Bone marrow (tissue), 2 donors: Measurements from ENCODE around the gene AP4S1.
"Not testable (repeated sequence)": the region's sequence is repeated elsewhere in the genome, so short reads cannot be mapped to it uniquely, and the experiment has no call there.

ENCODE experiments used
- DNase-seq, 2 donors: peaks; one replicate each; lab custom pipeline; 2025; lab: John Stamatoyannopoulos, UW

AP4S1 gene

GRCh38 chr14:31086466-31086865 lies 61.0 kb downstream of the AP4S1 start:
- not testable (repeated sequence) for DNase-seq

- DNase-seq = no peak
Measured at GRCh38 chr14:31090883-31091764, 65.7 kb downstream of the AP4S1 start.

- DNase-seq = no peak
Measured at GRCh38 chr14:31092160-31092708, 66.8 kb downstream of the AP4S1 start.

GRCh38 chr14:31093884-31094839 lies 68.7 kb downstream of the AP4S1 start:
- DNase-seq = not testable (repeated sequence)

GRCh38 chr14:31095817-31096216 lies 70.4 kb downstream of the AP4S1 start:
- not testable (repeated sequence) for DNase-seq

GRCh38 chr14:31096255-31096654 lies 70.8 kb downstream of the AP4S1 start:
- DNase-seq = no peak

GRCh38 chr14:31097081-31097480 lies 71.6 kb downstream of the AP4S1 start:
- no peak for DNase-seq

- DNase-seq = no peak
Measured at GRCh38 chr14:31106768-31107167, 81.3 kb downstream of the AP4S1 start.

- DNase-seq = no peak
Measured at GRCh38 chr14:31109257-31109656, 83.8 kb downstream of the AP4S1 start.

- DNase-seq = no peak
Measured at GRCh38 chr14:31110872-31111271, 85.4 kb downstream of the AP4S1 start.

GRCh38 chr14:31113794-31114193 lies 88.3 kb downstream of the AP4S1 start:
- DNase-seq = no peak

GRCh38 chr14:31118892-31119291 lies 93.4 kb downstream of the AP4S1 start:
- DNase-seq = no peak

- no peak for DNase-seq
Measured at GRCh38 chr14:31122098-31122611, 96.7 kb downstream of the AP4S1 start.

GRCh38 chr14:31122921-31123320 lies 97.5 kb downstream of the AP4S1 start:
- no peak for DNase-seq

GRCh38 chr14:31124197-31124596 lies 98.7 kb downstream of the AP4S1 start:
- no peak for DNase-seq

GRCh38 chr14:31125231-31125630 lies 99.8 kb downstream of the AP4S1 start:
- no peak for DNase-seq

GRCh38 chr14:31126680-31127079 lies 101.2 kb downstream of the AP4S1 start:
- no peak for DNase-seq

GRCh38 chr14:31127690-31128089 lies 102.2 kb downstream of the AP4S1 start:
- DNase-seq = no peak

- no peak for DNase-seq
Measured at GRCh38 chr14:31128601-31129526, 103.4 kb downstream of the AP4S1 start.

GRCh38 chr14:31133133-31133532 lies 107.7 kb downstream of the AP4S1 start:
- no peak for DNase-seq
